HepG2 (cell line): ENCODE measurements around the gene C22orf15. TPM values are rescaled to one million over a fixed set of nuclear protein-coding genes. Genes with fewer than 3 reads are reported as not detected.

Experiments used
- DBP ChIP-seq: sonication (generic); formaldehyde crosslinking; IDR thresholded peaks from 2 replicates; pipeline ENCODE4 v1.4.0; 2020; ENCODE audit warnings: missing genetic modification reagents; ENCODE audit errors: not compliant biosample characterization
- HNF4G ChIP-seq, 2 experiments: sonication (generic) in 1 of 2; formaldehyde crosslinking in 1 of 2; IDR thresholded peaks; 2 replicates each; pipeline versions ENCODE4 v1.4.0 to v1.6.1; 2011 to 2020; ENCODE audit warnings: borderline replicate concordance in 2 of 2, low read depth in 2 of 2, mild to moderate bottlenecking in 2 of 2, low read length in 1 of 2, missing genetic modification reagents in 1 of 2, moderate library complexity in 1 of 2
- IKZF5 ChIP-seq: IDR thresholded peaks from 2 replicates; pipeline ENCODE4 v1.6.1; 2018; ENCODE audit warnings: missing genetic modification reagents, mild to moderate bottlenecking, missing compliant biosample characterization
- KAT2B ChIP-seq: fragments of 150-350 bp; IDR thresholded peaks from 2 replicates; pipeline ENCODE4 v1.6.1; 2014; ENCODE audit warnings: low read depth, low read length, borderline replicate concordance
- NCOA5 ChIP-seq: sonication (generic); formaldehyde crosslinking; IDR thresholded peaks from 2 replicates; pipeline ENCODE4 v1.4.0; 2020; ENCODE audit warnings: missing genetic modification reagents
- NCOR1 ChIP-seq: fragments of 200-600 bp; sonication (generic); IDR thresholded peaks from 2 replicates; pipeline ENCODE4 v1.7.0; 2017; ENCODE audit warnings: antibody characterized with exemption, low read length, borderline replicate concordance
- NR2F1 ChIP-seq, 2 experiments: fragments of 450-650 bp in 1 of 2; formaldehyde crosslinking in 1 of 2; IDR thresholded peaks; 2 replicates each; pipeline versions ENCODE4 v1.5.0 to v1.6.1; 2016 to 2020; ENCODE audit warnings: mild to moderate bottlenecking in 1 of 2, missing compliant biosample characterization in 1 of 2, missing genetic modification reagents in 1 of 2, moderate library complexity in 1 of 2
- PHF8 ChIP-seq: sonication (generic); formaldehyde crosslinking; IDR thresholded peaks from 2 replicates; pipeline ENCODE4 v1.5.0; 2020; ENCODE audit warnings: missing genetic modification reagents
- ZFP36L1 ChIP-seq: sonication (generic); formaldehyde crosslinking; IDR thresholded peaks from 2 replicates; pipeline ENCODE4 v1.8.0; 2022; ENCODE audit warnings: mild to moderate bottlenecking, missing genetic modification reagents, moderate library complexity
- ZNF513 ChIP-seq: sonication (generic); formaldehyde crosslinking; conservative IDR thresholded peaks from 2 replicates; pipeline ENCODE4 v1.5.0; 2020; ENCODE audit warnings: missing genetic modification reagents
- ZNF563 ChIP-seq: sonication (generic); formaldehyde crosslinking; IDR thresholded peaks from 2 replicates; pipeline ENCODE4 v1.8.0; 2022; ENCODE audit warnings: mild to moderate bottlenecking, moderate library complexity, missing genetic modification reagents
- ZNF574 ChIP-seq: sonication (generic); formaldehyde crosslinking; IDR thresholded peaks from 2 replicates; pipeline ENCODE4 v1.4.0; 2020; ENCODE audit warnings: missing genetic modification reagents
- ZNF619 ChIP-seq: sonication (generic); formaldehyde crosslinking; IDR thresholded peaks from 2 replicates; pipeline ENCODE4 v1.4.0; 2020; ENCODE audit warnings: mild to moderate bottlenecking, missing genetic modification reagents
- polyA plus RNA-seq, 8 experiments: library from polyadenylated mRNA; depleted of rRNA in 3 of 8; stranded (reverse) in 7 of 8; unstranded in 1 of 8; fragments of >200 nt; fragmentation: Illumina TruSeq in 4 of 8; extraction: Trizol in 4 of 8; gene quantifications; 2 replicates each; pipeline versions ENCODE4 v1.2.1 to v1.2.3, GENCODE V29; 2011 to 2016; ENCODE audit warnings: low read depth in 4 of 8, missing spikeins in 1 of 8, mixed read lengths in 1 of 8; ENCODE audit not compliant: insufficient read depth in 1 of 8
- total RNA-seq, 5 experiments: library from RNA; depleted of rRNA; stranded (reverse); fragments of >200 nt; fragmentation: Illumina TruSeq; extraction: Trizol; gene quantifications; 2 replicates each; pipeline ENCODE4 v1.2.3, GENCODE V29; 2016; ENCODE audit warnings: low read depth in 1 of 5
- TF ChIP-seq, protein P1 (sequence below): sonication (generic); formaldehyde crosslinking; IDR thresholded peaks from 2 replicates; pipeline ENCODE4 v1.4.0; 2020; ENCODE audit warnings: low read depth, mild to moderate bottlenecking, missing genetic modification reagents

The C22orf15 gene
- total and polyA plus RNA-seq, 2 of the 13 experiments (the other 11 are each of a cell fraction or from before 2014, with no cell fraction given), result not detected

DNA sequence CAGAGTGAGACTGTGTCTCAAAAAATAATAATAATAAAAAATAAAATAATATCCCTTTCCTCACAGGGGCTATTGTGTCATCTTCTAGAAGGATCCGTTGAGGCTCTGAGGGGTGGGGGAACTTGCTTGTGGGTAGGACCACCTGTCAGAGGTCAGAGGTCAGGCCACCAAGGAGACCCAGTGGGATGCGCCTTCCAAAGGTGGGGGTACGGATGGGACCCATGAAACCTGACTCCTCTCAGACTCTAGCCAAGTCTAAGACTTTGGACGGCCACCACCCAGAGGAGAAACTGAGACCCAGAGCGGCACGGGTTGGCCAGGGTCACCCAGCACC is 9.5 kb downstream of the C22orf15 start (continued):
- no peak for TF ChIP-seq DBP
- TF ChIP-seq ZNF563 (CRISPR knock-in tag), result no peak
- no peak for TF ChIP-seq NCOA5 (CRISPR knock-in tag)
- no peak for TF ChIP-seq KAT2B
- TF ChIP-seq IKZF5 (CRISPR knock-in tag), result no peak
- no peak for TF ChIP-seq PHF8 (CRISPR knock-in tag)
- peak in 1 of 2 experiments; percentile 41; a peak in 1 of 4 replicates for TF ChIP-seq NR2F1 (CRISPR knock-in tag; IDR thresholded peaks at IDR 0.05)
- no peak for TF ChIP-seq ZNF619 (CRISPR knock-in tag)
- TF ChIP-seq ZFP36L1 (CRISPR knock-in tag), result no peak
- no peak for TF ChIP-seq NCOR1
- 0 out of 2 replicates have a peak, but pooled peaks have one; percentile 6 for TF ChIP-seq ZNF574
- TF ChIP-seq ZNF513 (CRISPR knock-in tag), result no peak
- TF ChIP-seq, protein P1, sequence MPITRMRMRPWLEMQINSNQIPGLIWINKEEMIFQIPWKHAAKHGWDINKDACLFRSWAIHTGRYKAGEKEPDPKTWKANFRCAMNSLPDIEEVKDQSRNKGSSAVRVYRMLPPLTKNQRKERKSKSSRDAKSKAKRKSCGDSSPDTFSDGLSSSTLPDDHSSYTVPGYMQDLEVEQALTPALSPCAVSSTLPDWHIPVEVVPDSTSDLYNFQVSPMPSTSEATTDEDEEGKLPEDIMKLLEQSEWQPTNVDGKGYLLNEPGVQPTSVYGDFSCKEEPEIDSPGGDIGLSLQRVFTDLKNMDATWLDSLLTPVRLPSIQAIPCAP, result no peak
- no peak for TF ChIP-seq HNF4G (IDR thresholded peaks at IDR 0.05; ENCODE audit: borderline replicate concordance, low read depth, low read length)
- TF ChIP-seq HNF4G (CRISPR knock-in tag; IDR thresholded peaks at IDR 0.05; ENCODE audit: borderline replicate concordance, low read depth), result no peak
